HG02588 (cell line): Measurements from ENCODE around the gene SPATC1L.

Experiments used
- ATAC-seq: cut with Tn5 transposase; IDR thresholded peaks from one replicate; pipeline ENCODE4 v1.9.1; 2021; ENCODE audit warnings: mild to moderate bottlenecking, moderate library complexity; ENCODE audit not compliant: unreplicated experiment

Gene SPATC1L

GRCh38 chr21:46137908-46138307, 46.4 kb downstream of the SPATC1L start:
- no peak for ATAC-seq

GRCh38 chr21:46136739-46137349, 47.4 kb downstream of the SPATC1L start:
- ATAC-seq, result no peak

- no peak for ATAC-seq
Measured at GRCh38 chr21:46135782-46136395, 48.4 kb downstream of the SPATC1L start.

- ATAC-seq, result no peak
Measured at GRCh38 chr21:46131838-46132651, 52.2 kb downstream of the SPATC1L start.

- ATAC-seq, result no peak
Measured at GRCh38 chr21:46131588-46131837, 52.7 kb downstream of the SPATC1L start.

GRCh38 chr21:46130831-46131587, 53.2 kb downstream of the SPATC1L start:
- no peak for ATAC-seq

- ATAC-seq, result no peak
Measured at GRCh38 chr21:46129846-46130651, 54.2 kb downstream of the SPATC1L start.

GRCh38 chr21:46128933-46129571, 55.2 kb downstream of the SPATC1L start:
- ATAC-seq, result no peak

GRCh38 chr21:46128106-46128932, 55.9 kb downstream of the SPATC1L start:
- no peak for ATAC-seq

GRCh38 chr21:46127239-46128105, 56.8 kb downstream of the SPATC1L start:
- no peak for ATAC-seq

- no peak for ATAC-seq
Measured at GRCh38 chr21:46126309-46127238, 57.7 kb downstream of the SPATC1L start.

- no peak for ATAC-seq
Measured at GRCh38 chr21:46125846-46126301, 58.4 kb downstream of the SPATC1L start.

- no peak for ATAC-seq
Measured at GRCh38 chr21:46124926-46125845, 59.1 kb downstream of the SPATC1L start.

GRCh38 chr21:46124083-46124925, 60.0 kb downstream of the SPATC1L start:
- ATAC-seq, result no peak
